ENCODE results near the gene ZNF688. TPM values are rescaled to one million over a fixed set of nuclear protein-coding genes. Genes with fewer than 3 reads are reported as not detected.

ZNF688 gene
- total and polyA plus RNA-seq, 12 donors = 6.3 to 23.8 (median 12.4) TPM

DNA sequence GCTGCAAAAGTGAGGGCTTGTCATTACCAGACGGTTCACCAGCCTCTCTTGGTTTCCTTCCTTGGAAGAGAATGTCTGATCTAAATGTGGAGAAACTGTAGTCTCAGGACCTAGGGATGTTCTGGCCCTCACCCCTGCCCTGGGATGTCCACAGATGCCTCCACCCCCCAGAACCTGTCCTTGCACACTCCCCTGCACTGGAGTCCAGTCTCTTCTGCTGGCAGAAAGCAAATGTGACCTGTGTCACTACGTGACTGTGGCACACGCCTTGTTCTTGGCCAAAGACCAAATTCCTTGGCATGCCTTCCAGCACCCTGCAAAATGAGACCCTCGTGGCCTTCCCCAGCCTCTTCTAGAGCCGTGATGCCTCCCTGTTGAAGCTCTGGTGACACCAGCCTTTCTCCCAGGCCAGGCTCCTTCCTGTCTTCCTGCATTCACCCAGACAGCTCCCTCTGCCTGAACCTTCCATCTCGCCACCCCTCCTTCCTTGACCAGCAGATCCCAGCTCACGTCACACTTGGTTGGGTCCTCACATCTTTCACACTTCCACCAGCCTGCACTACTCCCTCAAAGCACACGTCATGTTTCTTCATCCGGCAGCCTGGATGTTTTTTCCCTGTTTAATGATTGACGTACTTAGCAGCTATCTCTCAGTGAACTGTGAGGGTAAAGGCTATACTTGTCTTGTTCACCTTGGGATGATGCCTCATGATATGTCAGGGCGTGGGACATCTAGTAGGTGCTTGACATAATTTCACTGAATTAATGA, 49.5 kb downstream of the ZNF688 start:
- peaks cover 2 to 29% (median 17%) of the 10 kb centered on the region in 9 donors for H3K4me1 ChIP-seq
- H3K4me3 ChIP-seq = no peak overlapping the region
- intact Hi-C loops (cut with DNase I) = loop anchor here in 2 of 10 donors (10.0 kb wide), 3 partner anchors 53 to 133 kb away; partner anchors contain the start of genes FBRS (in 1 of the 2), PRR14 (in 1 of the 2), SEPHS2 (in 1 of the 2) and ZNF688 (in 1 of the 2)
- H3K9me3 ChIP-seq = no peaks in the 10 kb centered on the region
- ATAC-seq (no peak), DNase-seq (no peak)
- no peak overlapping the region for H3K27ac ChIP-seq
- 40 to 52% methylated on average over 11 of the region's 11 CpGs for WGBS, 2 donors
- H3K27me3 ChIP-seq = no peaks in the 10 kb centered on the region
- peaks cover 0 to 50% (median 0%) of the 10 kb centered on the region in 9 donors for H3K36me3 ChIP-seq
- TF ChIP-seq, protein P1, sequence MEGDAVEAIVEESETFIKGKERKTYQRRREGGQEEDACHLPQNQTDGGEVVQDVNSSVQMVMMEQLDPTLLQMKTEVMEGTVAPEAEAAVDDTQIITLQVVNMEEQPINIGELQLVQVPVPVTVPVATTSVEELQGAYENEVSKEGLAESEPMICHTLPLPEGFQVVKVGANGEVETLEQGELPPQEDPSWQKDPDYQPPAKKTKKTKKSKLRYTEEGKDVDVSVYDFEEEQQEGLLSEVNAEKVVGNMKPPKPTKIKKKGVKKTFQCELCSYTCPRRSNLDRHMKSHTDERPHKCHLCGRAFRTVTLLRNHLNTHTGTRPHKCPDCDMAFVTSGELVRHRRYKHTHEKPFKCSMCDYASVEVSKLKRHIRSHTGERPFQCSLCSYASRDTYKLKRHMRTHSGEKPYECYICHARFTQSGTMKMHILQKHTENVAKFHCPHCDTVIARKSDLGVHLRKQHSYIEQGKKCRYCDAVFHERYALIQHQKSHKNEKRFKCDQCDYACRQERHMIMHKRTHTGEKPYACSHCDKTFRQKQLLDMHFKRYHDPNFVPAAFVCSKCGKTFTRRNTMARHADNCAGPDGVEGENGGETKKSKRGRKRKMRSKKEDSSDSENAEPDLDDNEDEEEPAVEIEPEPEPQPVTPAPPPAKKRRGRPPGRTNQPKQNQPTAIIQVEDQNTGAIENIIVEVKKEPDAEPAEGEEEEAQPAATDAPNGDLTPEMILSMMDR (IDR thresholded peaks at IDR 0.05) = no peak

DNA sequence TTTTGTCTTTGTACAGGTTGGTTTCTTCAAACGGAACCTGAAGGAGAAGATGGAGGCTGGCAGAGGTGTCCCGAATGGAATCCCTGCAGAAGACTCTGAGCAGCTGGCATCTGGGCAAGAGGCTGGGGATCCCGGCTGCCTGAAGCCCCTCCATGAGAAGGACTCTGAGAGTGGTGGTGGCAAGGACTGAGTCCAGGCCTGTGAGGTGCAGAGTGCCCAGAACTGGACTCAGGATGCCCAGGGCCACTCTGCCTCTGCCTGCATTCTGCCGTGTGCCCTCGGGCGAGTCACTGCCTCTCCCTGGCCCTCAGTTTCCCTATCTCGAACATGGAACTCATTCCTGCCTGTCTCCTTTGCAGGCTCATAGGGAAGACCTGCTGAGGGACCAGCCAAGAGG, 50.0 kb downstream of the ZNF688 start:
- Histone ChIP-seq H3K27ac (no peak overlapping the region), H3K4me1 (peaks cover 2 to 29% (median 17%) of the 10 kb centered on the region in 9 donors), H3K36me3 (peaks cover 0 to 56% (median 0%) of the 10 kb centered on the region in 9 donors), H3K9me3 (no peaks in the 10 kb centered on the region), H3K4me3 (no peak overlapping the region), H3K27me3 (no peaks in the 10 kb centered on the region)
- intact Hi-C loops (cut with DNase I) = loop anchor here in 2 of 10 donors (10.0 kb wide), 3 partner anchors 53 to 133 kb away; partner anchors contain the start of genes FBRS (in 1 of the 2), PRR14 (in 1 of the 2), SEPHS2 (in 1 of the 2) and ZNF688 (in 1 of the 2)
- TF ChIP-seq, protein P1 (IDR thresholded peaks at IDR 0.05) = no peak
- DNase-seq (no peak), ATAC-seq (no peak)
- WGBS, 2 donors = 92 to 93% methylated on average over 7 of the region's 7 CpGs

Other genes with a start within 250 kb of the ZNF688 start
- gene CD2BP2, start 216.4 kb downstream of the ZNF688 start, total RNA-seq = 10 to 100 TPM; 34.9 to 48.8 (median 38.8) TPM
- gene CD2BP2, start 216.4 kb downstream of the ZNF688 start, polyA plus RNA-seq = 10 to 100 TPM; 19.9 to 47.7 TPM
- 10 to 100 TPM; 18.0 to 27.7 (median 22.2) TPM for gene TBC1D10B, start 201.2 kb downstream of the ZNF688 start, total RNA-seq
- gene TBC1D10B, start 201.2 kb downstream of the ZNF688 start, polyA plus RNA-seq = 10 to 100 TPM; 25.1 to 30.0 TPM
- not detected for gene MYL11, start 196.9 kb downstream of the ZNF688 start, total RNA-seq
- gene MYL11, start 196.9 kb downstream of the ZNF688 start, polyA plus RNA-seq = 1 to 10 TPM in 1 of 2 donors, under 1 TPM in 1; 0.41 to 3.7 TPM
- gene SEPTIN1, start 189.2 kb downstream of the ZNF688 start, total RNA-seq = 1 to 10 TPM in 9 of 10 donors, under 1 TPM in 1; 0.97 to 6.8 (median 1.4) TPM
- 1 to 10 TPM in 1 of 2 donors, under 1 TPM in 1; 0.78 to 3.4 TPM for gene SEPTIN1, start 189.2 kb downstream of the ZNF688 start, polyA plus RNA-seq
- 1 to 10 TPM; 3.2 to 6.6 (median 5.4) TPM for gene ZNF48, start 176.3 kb downstream of the ZNF688 start, total RNA-seq
- 1 to 10 TPM; 2.2 to 8.0 TPM for gene ZNF48, start 176.3 kb downstream of the ZNF688 start, polyA plus RNA-seq
- 1 to 10 TPM; 3.8 to 9.0 (median 5.1) TPM for gene ZNF771, start 164.1 kb downstream of the ZNF688 start, total RNA-seq
- gene ZNF771, start 164.1 kb downstream of the ZNF688 start, polyA plus RNA-seq = 10 to 100 TPM in 1 of 2 donors, 1 to 10 TPM in 1; 5.0 to 23.2 TPM
- 10 to 100 TPM; 22.8 to 39.9 (median 29.7) TPM for gene DCTPP1, start 141.7 kb downstream of the ZNF688 start, total RNA-seq
- 10 to 100 TPM; 12.0 to 42.6 TPM for gene DCTPP1, start 141.7 kb downstream of the ZNF688 start, polyA plus RNA-seq
- gene SEPHS2, start 125.8 kb downstream of the ZNF688 start, total RNA-seq = 10 to 100 TPM; 23.5 to 49.3 (median 29.3) TPM
- gene SEPHS2, start 125.8 kb downstream of the ZNF688 start, polyA plus RNA-seq = 10 to 100 TPM; 17.3 to 47.0 TPM
- gene ITGAL, start 99.0 kb downstream of the ZNF688 start, total RNA-seq = 10 to 100 TPM in 1 of 10 donors, 1 to 10 TPM in 7, under 1 TPM in 2; 0.79 to 18.2 (median 1.9) TPM
- gene ITGAL, start 99.0 kb downstream of the ZNF688 start, polyA plus RNA-seq = 1 to 10 TPM in 1 of 2 donors, under 1 TPM in 1; 0.52 to 1.2 TPM
- 10 to 100 TPM; 36.0 to 71.7 (median 43.3) TPM for gene ZNF768, start 45.1 kb downstream of the ZNF688 start, total RNA-seq
- 10 to 100 TPM; 51.8 to 75.1 TPM for gene ZNF768, start 45.1 kb downstream of the ZNF688 start, polyA plus RNA-seq
- 10 to 100 TPM in 7 of 10 donors, 1 to 10 TPM in 3; 8.5 to 14.3 (median 10.7) TPM for gene ZNF747, start 36.9 kb downstream of the ZNF688 start, total RNA-seq
- 1 to 10 TPM; 8.5 to 9.2 TPM for gene ZNF747, start 36.9 kb downstream of the ZNF688 start, polyA plus RNA-seq
- 10 to 100 TPM in 5 of 10 donors, 1 to 10 TPM in 5; 6.3 to 15.3 (median 10.3) TPM for gene ZNF764, start 13.3 kb downstream of the ZNF688 start, total RNA-seq
- 10 to 100 TPM in 1 of 2 donors, 1 to 10 TPM in 1; 5.6 to 11.7 TPM for gene ZNF764, start 13.3 kb downstream of the ZNF688 start, polyA plus RNA-seq
- 1 to 10 TPM; 2.8 to 8.4 (median 5.4) TPM for gene ZNF785, start 14.0 kb upstream of the ZNF688 start, total RNA-seq
- gene ZNF785, start 14.0 kb upstream of the ZNF688 start, polyA plus RNA-seq = 1 to 10 TPM; 3.0 to 7.4 TPM
- 1 to 10 TPM; 4.0 to 7.4 (median 5.6) TPM for gene ZNF689, start 38.7 kb upstream of the ZNF688 start, total RNA-seq
- gene ZNF689, start 38.7 kb upstream of the ZNF688 start, polyA plus RNA-seq = 1 to 10 TPM; 2.7 to 3.1 TPM
- gene PRR14, start 79.2 kb upstream of the ZNF688 start, total RNA-seq = 10 to 100 TPM in 9 of 10 donors, 1 to 10 TPM in 1; 9.9 to 23.9 (median 16.7) TPM
- gene PRR14, start 79.2 kb upstream of the ZNF688 start, polyA plus RNA-seq = 10 to 100 TPM; 26.8 to 58.1 TPM
- gene FBRS, start 86.7 kb upstream of the ZNF688 start, total RNA-seq = 10 to 100 TPM; 24.6 to 38.5 (median 27.5) TPM
- gene FBRS, start 86.7 kb upstream of the ZNF688 start, polyA plus RNA-seq = 10 to 100 TPM; 30.5 to 40.2 TPM
- 10 to 100 TPM; 40.1 to 60.6 (median 46.7) TPM for gene SRCAP, start 127.5 kb upstream of the ZNF688 start, total RNA-seq
- gene SRCAP, start 127.5 kb upstream of the ZNF688 start, polyA plus RNA-seq = 10 to 100 TPM in 1 of 2 donors, 1 to 10 TPM in 1; 2.6 to 26.3 TPM
- 10 to 100 TPM; 12.1 to 21.3 (median 15.0) TPM for gene PHKG2, start 176.7 kb upstream of the ZNF688 start, total RNA-seq
- 10 to 100 TPM; 29.1 to 40.7 TPM for gene PHKG2, start 176.7 kb upstream of the ZNF688 start, polyA plus RNA-seq
- gene CFAP119, start 190.3 kb upstream of the ZNF688 start, total RNA-seq = 1 to 10 TPM in 5 of 10 donors, under 1 TPM in 5; 0.44 to 2.2 (median 0.90) TPM
- 1 to 10 TPM; 1.9 to 2.3 TPM for gene CFAP119, start 190.3 kb upstream of the ZNF688 start, polyA plus RNA-seq
- gene RNF40, start 190.6 kb upstream of the ZNF688 start, total RNA-seq = 10 to 100 TPM; 33.0 to 69.9 (median 42.6) TPM
- 10 to 100 TPM; 40.2 to 50.2 TPM for gene RNF40, start 190.6 kb upstream of the ZNF688 start, polyA plus RNA-seq
- gene ZNF629, start 215.5 kb upstream of the ZNF688 start, total RNA-seq = 10 to 100 TPM; 20.3 to 35.5 (median 27.6) TPM
- gene ZNF629, start 215.5 kb upstream of the ZNF688 start, polyA plus RNA-seq = 10 to 100 TPM in 1 of 2 donors, 1 to 10 TPM in 1; 7.3 to 15.4 TPM

Measured in heart right ventricle (tissue), 16 donors.